NCI-H1105 (cell line): ENCODE measurements around the gene IL23A.

Source experiments
- DNase-seq: peaks from one replicate; lab custom pipeline; 2025; lab: John Stamatoyannopoulos, UW

IL23A gene

GRCh38 chr12:56361487-56362129 lies 22.9 kb downstream of the IL23A start:
- DNase-seq = no peak

GRCh38 chr12:56362130-56363059 lies 23.7 kb downstream of the IL23A start, which contains the start of gene APOF:
APOF (minus strand) TSS chr12:56362857; CDS start chr12:56362745, 112 bp downstream.
- no peak for DNase-seq

- no peak for DNase-seq
These were observed 28.3 kb downstream of the IL23A start for GRCh38 chr12:56366948-56367347.

DNA sequence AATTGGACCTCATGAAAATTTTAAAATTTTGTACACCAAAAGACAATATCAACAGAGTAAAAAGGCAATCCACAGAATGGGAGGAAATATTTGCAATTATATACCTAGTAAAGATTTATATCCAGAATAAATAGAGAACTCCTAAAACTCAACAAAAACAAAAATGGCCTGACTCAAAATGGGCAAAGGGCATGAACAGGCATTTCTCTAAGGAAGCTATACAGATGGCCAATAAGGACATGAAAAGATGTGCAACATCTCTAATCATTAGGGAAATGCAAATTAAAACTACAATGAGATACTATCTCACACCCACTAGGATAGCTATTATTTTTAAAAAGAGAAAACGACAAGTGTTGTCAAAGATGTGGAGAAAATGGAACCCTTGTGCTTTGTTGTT lies 34.8 kb downstream of the IL23A start:
- no peak for DNase-seq

DNA sequence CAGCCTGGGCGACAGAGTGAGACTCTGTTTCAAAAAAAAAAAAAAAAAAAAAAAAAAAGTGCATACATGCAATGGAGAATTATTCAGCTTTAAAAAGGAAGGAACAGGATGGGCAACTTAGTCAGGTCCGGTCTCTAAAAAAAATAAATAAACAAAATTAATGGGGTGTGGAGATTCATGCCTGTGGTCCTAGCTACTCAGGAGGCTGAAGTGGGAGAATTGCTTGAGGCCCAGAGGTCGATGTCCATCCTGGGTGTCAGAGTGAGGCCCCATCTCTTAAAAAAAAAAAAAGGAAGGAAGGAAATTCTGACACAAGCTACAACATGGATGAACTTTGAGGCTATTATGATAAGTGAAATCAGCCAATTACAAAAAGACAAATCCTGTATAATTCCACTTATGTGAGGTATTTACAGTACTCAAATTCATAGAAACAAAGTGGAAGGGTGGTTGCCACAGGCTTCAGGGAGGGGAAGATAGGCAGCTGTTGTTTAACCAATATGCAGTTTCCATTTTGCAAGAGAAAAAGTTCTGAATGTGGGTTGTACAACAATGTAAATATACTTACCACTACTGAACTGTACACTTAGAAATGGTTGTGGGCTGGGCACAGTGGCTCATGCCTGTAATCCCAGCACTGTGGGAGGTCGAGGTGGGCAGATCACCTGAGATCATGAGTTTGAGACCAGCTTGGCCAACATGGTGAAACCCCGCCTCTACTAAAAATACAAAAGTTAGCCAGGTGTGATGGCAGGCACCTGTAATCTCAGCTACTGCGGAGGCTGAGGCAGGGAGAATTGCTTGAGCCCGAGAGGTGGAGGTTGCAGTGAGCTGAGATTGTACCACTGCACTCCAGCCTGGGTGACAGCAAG lies 36.3 kb downstream of the IL23A start:
- no peak for DNase-seq

DNA sequence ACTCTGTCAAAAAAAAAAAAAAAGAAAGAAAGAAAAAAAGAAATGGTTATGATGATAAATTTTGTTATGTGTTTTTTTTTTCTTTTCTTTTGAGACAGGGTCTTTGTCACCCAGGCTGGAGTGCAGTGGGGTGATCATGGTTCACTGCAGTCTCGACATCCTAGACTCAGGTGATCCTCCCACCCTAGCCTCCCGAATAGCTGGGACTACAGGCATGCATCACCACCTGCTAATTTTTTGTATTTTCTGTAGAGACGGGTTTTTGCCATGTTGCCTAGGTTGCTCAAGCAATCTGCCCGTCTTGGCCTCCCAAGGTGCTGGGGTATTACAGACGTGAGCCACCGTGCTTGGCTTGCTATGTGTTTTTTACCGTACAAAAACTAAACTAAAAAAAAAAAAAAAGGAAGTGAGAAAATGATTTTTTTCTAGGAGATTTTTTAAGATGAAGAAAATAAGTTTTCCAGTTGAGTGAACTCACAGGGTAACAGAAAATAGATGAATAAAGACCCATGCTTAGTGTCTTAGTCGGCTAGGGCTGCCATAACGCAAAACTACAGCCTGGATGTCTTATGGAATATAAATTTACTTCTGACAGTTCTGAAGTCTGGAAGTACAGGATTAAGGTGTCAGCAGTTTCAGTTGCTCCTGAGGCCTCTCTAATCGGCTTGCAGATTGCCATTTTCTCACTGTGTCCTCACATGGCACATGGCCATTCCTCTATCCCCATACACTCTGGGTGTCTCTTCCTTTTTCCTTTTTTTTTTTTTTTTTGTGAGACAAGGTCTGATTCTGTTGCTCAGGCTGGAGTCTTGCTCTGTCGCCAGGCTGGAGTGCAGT lies 37.1 kb downstream of the IL23A start:
- DNase-seq = no peak

GRCh38 chr12:56377310-56377988 lies 38.8 kb downstream of the IL23A start:
- no peak for DNase-seq

DNA sequence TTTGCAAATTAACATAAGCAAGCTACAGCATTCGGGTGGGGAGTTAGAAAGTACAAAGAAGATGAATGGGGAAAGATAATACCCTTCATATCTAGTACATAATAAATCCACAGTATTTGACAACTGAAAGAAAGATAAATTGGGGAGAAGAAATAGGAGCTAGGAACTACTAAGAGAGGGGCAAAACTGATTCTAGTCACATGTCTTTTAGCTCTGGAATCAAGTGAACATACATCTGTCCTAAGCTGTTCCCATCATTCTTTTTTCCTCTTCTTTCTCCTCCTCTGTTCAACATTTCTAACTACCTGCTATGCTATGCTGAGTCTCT lies 39.3 kb downstream of the IL23A start:
- DNase-seq = no peak

- DNase-seq = no peak
These were observed 43.9 kb downstream of the IL23A start for GRCh38 chr12:56382611-56383010.

GRCh38 chr12:56385873-56386272 lies 47.2 kb downstream of the IL23A start:
- peak; percentile 3 for DNase-seq

DNA sequence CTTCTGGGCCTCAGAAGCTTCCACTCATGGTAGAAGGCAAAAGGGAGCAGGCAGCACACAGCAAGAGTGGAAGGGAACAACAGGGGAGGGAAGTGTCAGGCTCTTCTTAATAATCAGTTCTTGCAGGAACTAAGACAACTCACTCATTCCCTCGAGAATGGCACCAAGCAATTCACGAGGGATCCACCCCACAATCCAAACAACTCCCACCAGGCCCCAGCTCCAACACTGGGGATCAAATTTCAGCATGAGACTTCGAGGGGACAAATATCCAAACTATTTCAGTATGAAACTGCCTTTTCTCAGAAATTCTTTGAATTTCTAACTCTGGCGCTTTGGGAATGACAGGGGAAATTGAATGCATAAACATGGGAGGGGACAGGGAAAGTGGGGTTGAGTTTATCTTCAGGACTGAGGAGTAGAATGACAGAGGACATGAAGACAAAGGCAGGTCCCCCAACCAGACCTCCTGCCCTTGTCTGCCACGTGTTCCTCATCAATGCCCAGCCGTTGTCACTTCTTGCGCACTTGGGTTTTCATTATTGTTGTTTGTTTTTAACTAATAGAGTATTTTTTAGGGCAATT lies 48.6 kb downstream of the IL23A start:
- no peak for DNase-seq

DNA sequence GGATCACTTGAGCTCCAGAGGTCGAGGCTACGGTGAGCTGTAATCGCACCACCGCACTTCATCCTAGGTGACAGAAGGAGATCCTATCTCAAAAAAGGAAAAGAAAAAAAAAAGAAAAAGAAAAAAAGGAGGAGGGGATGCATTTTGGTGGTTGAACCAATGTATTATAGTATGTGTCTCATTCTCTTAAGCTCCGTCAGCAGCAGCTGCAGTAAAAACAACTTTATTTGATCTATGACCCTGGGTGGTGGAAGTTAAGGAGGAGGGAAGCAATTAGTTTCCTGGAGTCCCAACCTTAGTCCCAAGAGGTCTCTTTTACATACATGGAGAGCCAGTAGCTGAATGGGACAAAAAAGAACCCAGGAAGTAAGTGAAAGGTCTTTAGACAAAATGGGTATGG lies 50.7 kb downstream of the IL23A start:
- DNase-seq = no peak
